GM19324 (cell line): ENCODE measurements around the gene SGPL1.
"Not testable (repeated sequence)": the region's sequence is repeated elsewhere in the genome, so short reads cannot be mapped to it uniquely, and the experiment has no call there.

Experiments
- ATAC-seq: cut with Tn5 transposase; IDR thresholded peaks from one replicate; pipeline ENCODE4 v1.9.1; 2021; ENCODE audit warnings: mild to moderate bottlenecking, moderate library complexity; ENCODE audit not compliant: unreplicated experiment, low FRiP score

SGPL1 gene, protein sequence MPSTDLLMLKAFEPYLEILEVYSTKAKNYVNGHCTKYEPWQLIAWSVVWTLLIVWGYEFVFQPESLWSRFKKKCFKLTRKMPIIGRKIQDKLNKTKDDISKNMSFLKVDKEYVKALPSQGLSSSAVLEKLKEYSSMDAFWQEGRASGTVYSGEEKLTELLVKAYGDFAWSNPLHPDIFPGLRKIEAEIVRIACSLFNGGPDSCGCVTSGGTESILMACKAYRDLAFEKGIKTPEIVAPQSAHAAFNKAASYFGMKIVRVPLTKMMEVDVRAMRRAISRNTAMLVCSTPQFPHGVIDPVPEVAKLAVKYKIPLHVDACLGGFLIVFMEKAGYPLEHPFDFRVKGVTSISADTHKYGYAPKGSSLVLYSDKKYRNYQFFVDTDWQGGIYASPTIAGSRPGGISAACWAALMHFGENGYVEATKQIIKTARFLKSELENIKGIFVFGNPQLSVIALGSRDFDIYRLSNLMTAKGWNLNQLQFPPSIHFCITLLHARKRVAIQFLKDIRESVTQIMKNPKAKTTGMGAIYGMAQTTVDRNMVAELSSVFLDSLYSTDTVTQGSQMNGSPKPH

DNA sequence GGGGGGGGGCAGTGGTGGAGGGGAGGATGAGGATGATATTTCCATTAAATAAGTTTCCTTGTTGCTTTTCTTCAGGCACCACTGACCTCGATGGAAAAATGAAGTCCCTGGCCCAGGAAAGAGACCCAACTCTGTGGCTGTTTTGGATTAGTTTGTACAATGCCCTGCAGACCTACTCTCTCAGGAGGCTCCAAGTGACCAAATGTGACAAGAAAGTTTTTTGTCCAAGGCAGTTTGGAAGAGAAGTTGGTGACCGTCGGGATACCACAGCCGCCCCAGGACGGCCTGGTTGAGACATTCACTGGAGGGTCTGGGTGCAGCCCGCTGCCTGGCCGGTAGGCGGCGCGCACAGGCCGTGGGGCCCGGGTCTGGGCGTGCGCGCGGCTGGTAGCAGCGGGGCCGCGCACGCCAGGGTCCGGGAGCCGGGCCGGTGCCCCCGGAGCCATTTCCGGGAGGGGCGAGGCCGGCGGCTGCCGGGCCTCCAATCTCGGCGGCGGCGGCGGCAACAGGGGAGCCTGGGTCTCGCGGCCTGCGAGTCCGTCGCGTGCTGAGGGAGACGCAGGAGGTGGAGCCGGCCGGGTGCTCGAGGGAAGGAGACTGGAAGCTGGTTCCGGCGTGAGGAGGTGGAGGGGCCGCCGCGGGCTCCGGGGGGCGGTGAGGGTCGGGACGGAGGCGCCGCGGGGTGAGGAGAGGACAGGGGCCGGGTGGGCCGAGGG lies at the start of gene SGPL1:
SGPL1 (plus strand) TSS at position 445 of the 716 bp plus-strand sequence. CDS start 906 bp downstream, outside the sequence.
- peak; percentile 92 for ATAC-seq

DNA sequence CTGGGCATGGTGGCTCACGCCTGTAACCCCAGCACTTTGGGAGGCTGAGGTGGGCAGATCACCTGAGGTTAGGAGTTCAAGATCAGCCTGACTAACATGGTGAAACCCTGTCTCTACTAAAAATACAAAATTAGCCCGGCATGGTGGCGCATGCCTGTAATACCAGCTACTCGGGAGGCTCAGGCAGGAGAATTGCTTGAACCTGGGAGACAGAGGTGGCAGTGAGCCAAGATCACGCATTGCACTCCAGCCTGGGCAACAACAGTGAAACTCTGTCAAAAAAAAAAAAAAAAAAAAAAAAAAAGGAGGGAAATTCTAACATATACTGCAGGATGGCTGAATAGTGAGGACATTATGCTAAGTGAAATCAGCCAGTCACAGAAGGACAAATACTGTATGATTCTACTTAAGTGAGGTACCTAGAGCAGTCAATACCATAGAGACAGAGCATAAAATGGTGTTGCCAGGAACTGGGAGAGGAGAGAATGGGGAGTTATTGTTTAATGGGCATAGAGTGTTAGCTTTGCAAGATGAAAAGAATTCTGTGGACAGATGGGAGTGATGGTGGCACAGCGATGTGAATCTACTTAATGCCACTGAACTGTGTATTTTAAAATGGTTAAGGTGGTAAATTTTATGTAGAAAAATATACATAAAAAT lies 47.6 kb upstream of the SGPL1 start:
- not testable (repeated sequence) for ATAC-seq

DNA sequence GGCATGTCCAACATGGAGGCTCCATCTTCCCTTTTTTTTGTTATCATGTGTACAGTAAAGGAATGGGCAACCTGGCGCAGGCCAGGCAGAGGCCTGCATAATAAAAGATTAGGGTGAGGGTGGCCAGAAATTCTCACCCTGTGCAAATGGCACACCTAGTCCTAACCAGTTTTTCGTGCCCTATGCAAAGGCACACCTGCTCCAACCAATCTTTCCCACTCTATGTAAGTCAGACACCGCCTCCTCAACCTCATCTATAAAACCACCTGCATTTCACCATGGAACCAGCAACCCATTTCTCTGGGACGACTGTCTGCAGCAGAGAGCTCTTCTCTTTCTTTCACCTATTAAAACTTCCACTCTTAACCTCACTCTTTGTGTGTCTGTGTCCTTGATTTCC lies 46.6 kb upstream of the SGPL1 start:
- no peak for ATAC-seq

DNA sequence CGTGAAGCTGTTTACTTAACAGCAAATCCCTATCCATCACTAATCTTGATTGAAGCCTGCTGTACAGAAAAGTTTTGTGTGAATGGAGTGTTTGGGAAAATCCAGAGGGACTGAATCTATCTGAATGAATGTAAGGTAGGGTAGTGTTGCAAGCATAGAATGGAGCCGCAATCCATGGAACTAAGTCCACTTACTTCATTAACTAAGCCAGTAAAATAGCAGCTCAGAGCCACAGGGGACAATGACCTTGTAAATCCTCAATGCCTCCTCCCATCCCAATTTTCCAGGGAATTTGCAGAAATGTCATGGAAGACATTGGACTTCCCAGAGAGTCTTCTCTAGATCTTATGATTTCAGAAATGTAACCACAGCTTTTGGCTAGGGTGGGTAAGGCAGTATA lies 45.7 kb upstream of the SGPL1 start:
- ATAC-seq: no peak

DNA sequence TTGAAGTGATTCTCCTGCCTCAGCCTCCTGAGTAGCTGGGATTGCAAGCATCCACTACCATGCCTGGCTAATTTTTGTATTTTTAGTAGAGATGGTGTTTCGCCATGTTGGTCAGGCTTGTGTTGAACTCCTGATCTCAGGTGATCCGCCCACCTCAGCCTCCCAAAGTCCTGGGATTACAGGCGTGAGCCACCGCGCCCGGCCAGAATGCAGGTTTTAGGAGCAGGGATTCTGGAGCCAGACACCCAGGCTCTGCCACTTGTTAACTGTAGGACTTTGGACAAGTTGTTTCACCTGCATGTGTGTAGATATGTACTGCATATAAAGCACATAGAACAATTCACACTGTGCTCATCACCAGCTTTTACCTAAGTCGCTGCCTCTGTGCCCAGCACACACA lies 45.2 kb upstream of the SGPL1 start:
- not testable (repeated sequence) for ATAC-seq

DNA sequence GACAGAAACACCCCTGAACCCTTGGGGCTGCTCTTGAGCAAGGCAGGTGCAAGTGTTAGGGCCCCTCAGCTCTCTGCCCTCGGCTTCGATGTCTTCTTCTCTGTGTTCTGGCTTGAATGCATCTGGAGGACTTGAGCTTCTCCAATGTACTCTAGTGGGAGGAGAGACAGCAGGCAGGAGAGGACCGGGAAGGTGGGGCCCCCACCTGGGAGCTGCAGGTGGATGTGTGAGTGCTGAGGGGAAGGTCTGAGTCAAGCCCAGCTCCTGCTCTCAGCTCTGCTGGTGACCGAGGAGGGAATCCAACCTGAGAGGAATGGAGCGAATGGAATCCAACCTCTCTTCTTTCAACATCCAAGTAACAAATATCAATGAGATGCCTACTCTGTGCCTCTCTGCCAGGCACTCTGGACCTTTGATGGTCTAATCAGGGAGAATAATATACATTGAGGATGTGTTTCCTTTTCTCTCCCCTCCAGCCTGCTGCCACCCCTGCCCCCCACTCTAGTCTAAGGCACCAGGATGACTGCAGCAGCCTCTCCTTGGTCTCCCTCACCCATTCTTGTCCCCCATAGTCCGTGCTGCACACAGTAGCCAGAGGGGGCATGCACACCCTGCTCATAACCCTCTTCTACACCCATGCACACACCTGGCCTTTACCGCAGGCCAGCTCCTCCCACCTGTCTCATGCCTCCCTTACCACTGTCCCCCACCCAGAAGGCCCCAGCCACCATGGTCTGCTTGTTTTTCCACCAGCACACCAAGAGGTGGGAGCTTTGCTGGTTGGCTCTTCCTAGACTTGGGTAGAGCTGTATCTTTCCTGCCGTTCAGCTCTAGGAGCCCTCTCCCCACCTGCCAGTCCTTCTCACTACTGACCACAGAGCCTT lies 44.2 kb upstream of the SGPL1 start:
- ATAC-seq: no peak

DNA sequence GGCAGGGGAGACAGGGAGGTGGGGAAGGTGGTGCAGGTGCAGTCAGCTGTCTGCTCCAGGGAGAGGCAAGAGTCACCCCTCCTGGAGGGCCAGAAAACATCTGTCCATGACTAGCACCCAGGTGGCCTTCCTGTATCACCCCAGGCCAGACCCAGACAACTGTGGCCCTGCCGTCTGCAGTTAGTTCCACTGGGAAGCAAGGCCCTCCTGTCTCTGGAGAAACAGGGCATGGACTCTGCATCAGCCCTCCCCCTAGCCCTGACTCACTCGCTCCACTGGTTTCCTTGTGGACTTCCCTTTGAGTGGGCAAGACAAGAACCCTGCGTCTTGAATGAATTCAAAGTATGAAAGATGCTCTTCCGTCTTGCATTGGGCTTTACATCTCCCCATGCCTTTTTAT lies 43.1 kb upstream of the SGPL1 start:
- ATAC-seq: no peak

DNA sequence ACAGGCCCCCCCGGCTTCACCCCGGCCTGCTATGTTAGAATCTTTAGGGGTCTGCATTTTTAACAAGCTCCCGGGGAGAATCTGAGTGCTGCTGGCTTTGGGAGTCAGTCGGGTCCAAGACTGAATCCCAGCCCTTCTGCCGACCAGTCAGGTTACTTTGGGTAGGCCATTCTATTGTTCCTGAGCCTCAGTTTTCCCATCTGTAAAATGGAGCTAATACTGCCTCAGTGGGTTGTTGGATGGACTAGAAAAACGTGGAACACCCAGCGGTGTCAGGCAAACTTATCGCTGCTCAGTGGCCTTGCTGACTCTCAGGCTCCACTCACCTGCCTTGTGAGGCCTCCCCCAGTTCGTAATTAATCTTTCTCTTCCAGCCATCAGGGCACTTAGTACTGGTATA lies 42.3 kb upstream of the SGPL1 start:
- no peak for ATAC-seq

DNA sequence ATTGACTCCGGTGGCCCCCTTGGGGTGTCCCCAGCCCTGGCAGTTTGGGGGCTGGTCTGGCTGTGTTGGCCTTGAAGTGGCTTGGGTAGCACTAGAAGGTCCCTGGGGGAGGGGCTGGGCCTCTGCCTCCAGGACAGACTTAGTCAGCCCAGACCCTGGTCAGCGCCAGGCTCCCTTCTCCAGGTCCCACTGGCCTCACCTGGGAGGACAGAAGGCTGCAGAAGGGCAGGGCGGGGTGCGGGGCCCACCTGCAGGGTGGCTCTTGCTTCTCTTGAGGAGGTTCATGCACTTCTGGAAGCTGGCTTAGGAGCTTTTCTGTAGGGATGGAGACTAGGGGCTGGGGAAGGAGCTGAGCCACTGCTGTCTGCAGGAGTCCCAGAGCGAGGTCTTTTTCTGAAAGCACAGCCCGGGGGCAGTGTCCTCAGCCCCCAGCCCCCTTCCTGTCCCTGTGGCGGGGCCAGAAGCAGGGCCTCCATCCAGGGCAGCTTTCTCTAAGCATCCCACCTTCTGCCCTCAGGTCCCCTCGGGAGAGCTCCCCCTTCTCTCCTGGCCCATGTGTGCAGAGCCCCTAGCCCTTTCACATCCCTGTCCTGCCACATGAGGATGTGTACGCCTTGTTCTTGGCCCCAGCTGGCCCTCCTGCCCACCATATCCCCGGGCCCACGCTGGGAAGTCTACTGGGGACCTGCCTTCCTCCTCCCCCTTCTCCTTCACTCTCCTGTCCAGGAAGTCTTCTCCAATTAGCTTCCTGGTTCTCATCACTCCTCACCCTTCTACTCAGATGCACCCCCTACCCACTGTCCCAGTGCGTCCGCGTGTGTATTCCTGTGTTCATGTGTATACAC lies 41.6 kb upstream of the SGPL1 start:
- no peak for ATAC-seq

DNA sequence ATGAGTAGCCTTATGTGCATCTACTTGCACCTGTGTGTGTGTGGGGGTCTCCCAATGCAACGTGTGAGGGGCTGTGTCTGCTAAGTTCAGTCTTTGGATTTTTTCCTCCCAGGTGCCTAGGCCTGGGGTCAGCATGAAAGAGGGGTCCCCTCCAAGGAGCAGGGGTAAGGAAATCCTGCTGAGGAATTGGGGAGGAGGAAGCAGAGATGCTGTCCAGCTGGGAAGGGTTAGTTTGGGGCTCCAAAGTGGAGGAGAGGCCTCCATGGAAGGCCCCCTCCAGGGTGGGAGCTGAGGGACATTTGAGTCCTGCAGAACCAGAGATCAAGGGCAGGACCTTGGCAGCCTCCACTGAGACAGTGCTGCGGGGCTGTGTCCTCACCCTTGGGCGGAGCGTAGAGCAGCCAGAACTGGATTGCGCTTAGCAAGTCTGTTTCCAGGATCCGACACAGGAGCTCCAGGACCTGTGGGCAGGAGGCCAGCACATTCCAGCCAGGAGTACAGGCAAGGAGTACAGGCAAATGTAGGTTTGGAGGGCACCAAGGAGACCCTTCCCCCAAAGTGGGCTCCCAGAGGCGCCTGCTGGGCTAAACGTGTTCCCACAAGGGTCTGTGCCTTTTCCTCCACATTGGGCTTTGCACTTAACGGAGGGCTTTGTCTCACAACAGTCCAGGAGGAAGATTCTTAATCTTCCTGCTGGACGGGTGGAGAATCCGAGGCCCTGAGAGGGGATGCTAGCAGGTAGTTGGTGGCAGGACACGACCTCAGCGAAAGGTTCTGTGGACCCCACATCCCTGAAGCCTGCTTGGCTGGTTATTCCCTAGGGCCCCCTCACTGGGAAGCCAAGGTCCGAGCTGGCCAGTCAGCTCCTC lies 40.7 kb upstream of the SGPL1 start:
- no peak for ATAC-seq

DNA sequence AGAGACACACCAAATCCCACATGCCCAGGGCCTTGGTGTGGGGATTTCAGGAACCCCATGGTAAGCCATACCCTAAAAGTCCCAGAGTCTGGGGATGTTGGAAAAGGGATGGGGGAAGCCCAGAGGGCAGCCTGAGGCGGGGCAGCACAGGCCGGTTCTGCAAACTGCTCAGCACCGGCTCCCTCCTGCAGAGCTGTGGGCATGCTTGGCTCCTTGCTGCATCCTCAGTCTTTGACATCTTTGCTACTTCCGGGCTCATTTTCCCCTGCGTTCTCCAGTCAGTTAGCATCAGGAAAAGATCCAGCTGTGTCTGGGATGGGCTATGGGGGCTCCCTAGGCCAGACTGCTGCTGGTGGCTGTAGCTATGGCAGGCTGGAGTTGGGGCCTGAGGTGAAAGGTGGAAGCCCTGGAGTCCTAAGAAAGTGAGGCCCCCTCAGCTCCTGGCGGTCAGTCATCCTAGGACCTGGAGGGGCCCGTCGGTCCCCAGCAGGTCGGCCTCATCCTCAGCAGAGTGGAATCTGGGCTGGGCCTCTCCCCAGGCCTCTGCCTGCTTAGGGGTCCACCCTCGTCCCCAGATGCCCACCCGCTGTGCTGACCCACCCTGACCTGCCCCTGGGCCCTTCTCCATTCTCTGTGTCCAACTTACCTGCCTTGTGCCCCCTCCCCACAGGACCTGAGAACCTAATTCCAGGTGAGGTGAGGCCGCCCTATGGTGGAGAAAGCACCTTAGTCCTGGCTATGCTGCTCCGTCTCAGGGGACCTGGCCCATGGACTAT lies 39.9 kb upstream of the SGPL1 start:
- no peak for ATAC-seq

DNA sequence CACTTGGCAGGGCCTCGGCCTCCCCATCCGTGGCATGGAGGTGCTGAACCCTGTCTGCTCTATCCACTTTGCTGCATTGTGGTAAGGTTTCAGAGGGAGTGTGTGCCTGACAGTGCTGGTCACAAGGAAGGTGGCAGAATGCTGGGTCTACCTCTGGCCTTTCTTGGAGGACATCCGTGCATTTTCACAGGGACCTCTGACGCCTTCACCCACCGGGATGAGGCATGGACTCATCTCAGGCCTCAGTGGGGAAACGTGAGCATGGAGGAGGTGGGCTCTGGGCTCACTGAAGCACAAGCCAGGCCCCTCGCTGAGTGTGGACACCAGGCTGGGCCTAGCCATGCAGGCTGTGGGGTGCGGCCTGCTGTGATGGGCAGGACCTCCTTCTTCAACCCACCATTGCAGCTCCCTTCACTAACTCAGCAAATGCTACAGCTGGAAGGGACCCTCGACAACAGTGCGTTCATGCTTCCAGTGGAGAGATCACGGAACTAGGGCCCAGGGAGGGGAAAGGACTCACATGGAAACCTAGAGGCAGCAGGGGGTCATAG lies 39.2 kb upstream of the SGPL1 start:
- no peak for ATAC-seq

DNA sequence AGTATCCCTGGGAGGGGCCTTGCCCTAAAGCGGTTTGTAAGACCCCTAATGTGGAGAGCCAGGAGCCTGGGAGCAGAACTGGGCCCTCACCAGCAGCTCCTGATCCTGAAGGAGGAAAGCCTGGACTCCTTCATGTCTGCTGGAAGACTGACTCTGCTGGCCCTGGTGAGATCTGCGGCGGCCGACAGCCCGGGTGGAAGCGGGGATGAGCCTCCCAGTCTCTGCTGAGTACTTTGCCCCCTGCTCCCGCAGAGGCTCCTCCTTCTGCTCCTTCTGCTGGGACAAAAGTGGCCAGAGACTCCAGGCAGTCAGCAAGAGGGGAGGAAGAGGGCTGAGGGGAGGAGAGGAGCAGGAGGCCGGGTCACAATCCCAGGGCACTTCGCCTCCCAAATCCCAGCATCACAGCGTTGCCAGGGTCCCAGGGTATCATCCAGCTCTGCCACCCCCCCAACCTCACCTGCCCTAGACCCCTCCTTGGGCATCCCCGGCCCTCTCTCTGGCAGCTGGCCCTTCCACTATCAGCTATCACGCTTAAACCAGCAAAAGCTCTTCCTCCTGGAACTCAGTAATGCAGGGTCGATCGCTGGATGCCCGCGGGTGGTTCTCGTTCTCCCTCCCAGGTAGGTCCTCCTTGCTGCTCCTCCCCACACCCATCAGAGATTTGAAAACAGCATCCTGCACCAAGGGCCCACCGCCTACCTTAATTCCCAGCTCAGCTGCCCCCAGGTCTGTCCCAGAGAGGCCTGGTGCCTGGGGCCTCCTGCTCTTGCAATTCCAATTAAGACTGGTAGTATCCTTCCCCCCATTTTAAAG lies 38.5 kb upstream of the SGPL1 start:
- ATAC-seq: no peak

DNA sequence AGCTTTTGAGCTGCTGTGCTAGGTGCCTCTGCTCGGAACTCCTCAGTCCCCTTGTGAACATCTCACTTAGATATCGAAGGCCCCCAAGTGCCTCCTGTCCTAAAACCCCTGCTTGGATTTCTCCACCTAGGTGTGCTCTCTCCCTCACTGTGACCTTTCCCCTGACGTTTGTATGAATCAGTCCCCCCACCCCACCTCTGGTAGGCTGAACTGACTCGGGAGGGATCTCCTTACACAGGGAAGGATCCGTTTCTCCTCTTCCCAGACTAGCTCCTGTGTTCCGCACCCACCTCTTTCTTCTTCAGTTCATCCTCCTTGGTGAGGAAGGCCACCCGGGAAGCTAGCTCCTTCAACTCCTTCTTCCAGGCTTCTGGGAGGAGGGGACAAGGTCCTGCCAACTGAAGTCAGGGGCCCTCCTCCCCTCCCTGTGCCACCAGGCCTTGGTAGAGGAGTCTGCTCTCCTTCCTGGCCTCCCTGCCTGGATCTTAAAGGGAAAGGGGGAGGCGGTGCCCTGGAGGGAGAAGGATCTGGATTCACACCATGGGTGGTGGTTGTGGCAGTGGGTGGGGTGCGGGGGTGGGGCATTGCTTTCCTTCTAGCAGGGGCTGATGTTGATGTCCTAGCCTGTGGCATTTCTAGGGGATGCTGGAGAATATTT lies 37.4 kb upstream of the SGPL1 start:
- ATAC-seq: no peak

DNA sequence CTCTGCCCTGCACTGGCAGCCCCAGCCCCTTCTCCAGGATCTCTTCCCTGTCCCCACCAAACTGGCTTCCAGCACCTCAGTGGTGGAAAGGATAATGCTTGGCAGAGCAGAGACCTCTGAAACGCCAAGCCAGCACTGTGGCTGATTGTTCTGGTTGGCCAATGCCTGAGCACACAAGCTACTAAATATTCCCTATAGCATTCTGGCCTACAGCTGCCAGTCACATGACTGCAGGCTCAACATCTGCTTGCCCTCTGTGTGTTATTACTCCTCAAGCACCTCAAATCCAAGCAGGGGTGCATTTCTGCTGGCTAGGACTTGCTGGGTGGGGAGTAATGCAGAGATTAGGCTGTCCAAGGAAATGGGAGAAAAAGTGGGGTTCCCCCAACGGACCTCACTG lies 36.7 kb upstream of the SGPL1 start:
- no peak for ATAC-seq
